ENCODE measurements around the gene ATP7B.

ATP7B gene

DNA sequence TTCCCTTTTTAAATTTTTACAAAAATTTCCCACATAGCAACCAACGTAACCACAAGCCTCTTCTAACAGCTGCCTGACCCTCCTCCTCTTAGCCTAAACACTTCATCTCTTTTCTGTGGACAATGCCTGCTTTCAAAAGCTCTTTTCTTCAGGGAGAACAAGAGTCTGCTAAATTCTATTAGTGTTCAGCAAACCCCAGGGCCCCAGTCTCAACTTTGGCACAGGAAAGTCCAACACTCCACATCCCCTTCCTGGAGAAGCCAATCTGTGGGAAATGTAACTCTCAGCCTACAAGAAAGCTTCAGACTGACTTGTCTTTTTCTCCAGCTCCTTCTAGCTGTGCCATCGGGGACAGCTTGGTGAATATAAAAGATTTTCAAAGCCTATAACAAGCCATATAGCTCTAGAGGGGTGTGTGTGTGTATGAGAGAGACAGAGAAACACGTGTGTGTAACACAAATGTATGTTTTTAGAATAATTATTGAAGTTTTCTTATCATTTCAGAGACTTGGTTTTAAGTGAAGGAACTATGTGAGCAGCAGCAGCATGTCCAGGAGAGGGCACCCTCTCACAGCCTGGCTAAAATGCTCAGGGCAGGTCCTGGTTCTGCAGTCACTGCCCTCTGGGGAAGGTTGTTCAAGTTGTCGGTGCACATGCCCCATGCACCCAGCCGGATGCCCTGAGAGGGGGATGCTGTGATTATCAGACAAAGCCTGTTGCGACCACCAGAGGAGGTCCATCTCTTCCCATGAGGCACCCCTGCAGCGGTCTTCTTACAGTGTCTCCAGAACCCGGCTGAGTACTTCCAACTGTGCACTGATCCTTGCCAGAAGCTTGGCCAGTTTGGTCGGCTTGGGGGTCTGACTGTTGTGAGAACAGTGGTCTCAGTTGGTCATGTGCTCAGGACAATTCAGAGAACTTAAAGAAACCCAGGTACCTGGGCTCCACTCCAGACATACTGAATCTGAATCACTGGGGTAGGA, 115.1 kb downstream of the ATP7B start:
- TF ChIP-seq GATA3 (IDR thresholded peaks at IDR 0.05; ENCODE audit: low read depth, low read length) (no peak), GATA2 (IDR thresholded peaks at IDR 0.05; ENCODE audit: low read depth, low read length) (no peak)

DNA sequence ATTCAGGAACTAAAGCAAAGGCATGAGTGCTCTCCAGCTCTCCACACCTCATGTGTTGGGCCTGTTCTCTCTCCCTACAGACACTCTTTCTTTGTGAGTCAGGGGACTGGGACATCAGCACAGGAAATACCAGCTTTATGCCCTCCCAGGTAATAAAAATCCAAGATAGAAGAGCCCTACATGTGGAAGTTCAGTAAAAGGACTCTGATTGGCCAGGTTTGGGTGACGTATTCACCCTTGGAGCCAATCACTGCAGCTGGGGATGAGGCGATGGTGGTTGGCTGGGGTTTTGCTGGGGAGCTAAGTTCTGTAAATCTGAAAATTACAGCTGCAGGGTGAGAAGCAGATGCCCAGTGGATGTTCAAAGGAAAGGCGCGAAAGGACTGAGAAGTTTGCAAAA, 117.0 kb downstream of the ATP7B start:
- no peak for TF ChIP-seq GATA2 (IDR thresholded peaks at IDR 0.05; ENCODE audit: low read depth, low read length)
- no peak for TF ChIP-seq GATA3 (IDR thresholded peaks at IDR 0.05; ENCODE audit: low read depth, low read length)

DNA sequence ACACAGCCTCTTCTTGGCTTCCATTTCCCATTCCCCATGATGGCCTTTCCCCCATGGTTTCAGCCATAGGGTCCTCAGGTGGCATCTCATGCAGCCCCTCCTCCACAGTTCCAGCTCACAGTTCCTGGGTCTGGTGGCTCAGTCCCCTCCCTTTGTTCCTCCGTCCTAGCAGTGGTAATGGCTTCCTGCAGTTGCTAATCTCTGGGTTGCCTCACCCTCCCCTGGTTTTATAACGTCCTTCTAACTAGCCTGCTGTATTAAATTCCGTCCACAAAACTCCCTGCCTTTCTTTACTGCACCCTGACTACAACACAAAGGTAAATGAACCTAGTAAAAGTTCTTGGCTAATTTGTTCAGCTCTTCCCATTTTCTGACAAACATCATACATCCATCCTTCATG, 118.6 kb downstream of the ATP7B start:
- TF ChIP-seq GATA2 (IDR thresholded peaks at IDR 0.05; ENCODE audit: low read depth, low read length) = no peak
- TF ChIP-seq GATA3 (IDR thresholded peaks at IDR 0.05; ENCODE audit: low read depth, low read length) = no peak

DNA sequence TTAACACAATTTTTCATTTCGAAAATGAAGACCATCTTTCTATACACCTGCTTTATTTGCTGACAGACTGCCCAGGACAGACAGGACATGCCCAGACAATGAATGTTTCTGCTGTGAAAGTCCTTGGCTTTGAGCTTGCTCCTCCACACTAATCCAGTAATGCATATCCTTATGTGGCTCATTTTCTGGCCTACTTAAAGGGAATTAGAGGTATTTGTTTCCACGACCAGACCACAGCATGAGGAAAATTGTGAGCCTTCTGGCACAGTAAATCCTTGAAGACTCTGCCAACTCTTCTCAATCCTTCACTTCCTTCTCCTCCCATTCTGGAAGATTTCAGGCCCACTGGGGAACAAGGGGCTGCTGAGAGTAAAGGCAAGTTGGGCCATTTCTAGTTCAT, 123.8 kb downstream of the ATP7B start:
- TF ChIP-seq GATA3 (IDR thresholded peaks at IDR 0.05; ENCODE audit: low read depth, low read length) (no peak), GATA2 (IDR thresholded peaks at IDR 0.05; ENCODE audit: low read depth, low read length) (no peak)

DNA sequence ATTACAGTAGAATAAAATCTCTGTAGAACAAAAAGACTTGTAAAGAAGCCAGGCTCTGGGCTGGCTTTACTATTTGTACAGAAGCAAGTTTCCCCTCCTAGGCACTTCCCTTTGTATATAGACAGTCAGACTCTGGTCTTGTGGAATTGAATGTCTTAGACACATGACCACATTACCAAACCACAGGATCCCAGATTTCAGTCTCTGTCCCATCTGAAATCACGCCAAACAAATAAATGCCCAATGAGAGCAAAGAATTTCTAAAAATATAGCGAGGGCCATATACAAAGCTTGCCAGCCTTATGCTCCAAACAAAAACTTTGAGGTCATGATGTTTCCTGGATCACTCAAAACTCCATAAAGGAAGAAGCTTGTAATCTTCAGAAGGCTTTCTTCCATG, 125.6 kb downstream of the ATP7B start:
- no peak for TF ChIP-seq GATA2 (IDR thresholded peaks at IDR 0.05; ENCODE audit: low read depth, low read length)
- no peak for TF ChIP-seq GATA3 (IDR thresholded peaks at IDR 0.05; ENCODE audit: low read depth, low read length)

DNA sequence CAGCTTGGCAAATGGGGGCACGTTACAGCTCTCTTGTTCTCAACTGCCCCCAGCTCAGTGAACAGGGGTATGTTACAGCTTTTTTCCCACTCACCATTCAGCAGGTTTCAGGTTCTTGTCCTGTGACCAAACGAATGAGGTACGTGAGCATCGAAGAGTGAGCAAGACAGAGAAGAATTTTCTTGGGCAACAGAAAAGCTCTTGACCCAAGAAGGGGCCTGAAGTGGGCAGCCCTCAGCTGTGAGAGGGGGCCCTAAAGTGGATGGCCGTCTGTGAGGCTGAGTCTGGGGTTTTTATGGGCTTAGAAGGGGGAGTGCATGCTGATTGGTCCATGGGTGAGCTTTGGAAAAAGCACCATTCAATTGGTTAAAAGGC, 128.0 kb downstream of the ATP7B start:
- TF ChIP-seq GATA2 (IDR thresholded peaks at IDR 0.05; ENCODE audit: low read depth, low read length) (no peak), GATA3 (IDR thresholded peaks at IDR 0.05; ENCODE audit: low read depth, low read length) (no peak)

Data from SH-SY5Y (cell line).